Neural crest cell (in vitro differentiated cells): Measurements from ENCODE around the gene ONECUT2. TPM values are rescaled to one million over a fixed set of nuclear protein-coding genes. Genes with fewer than 3 reads are reported as not detected.

Experiments
- DNase-seq: peaks from one replicate; pipeline ENCODE4 v3.0.0; 2021; ENCODE audit warnings: low read depth, mixed read lengths, low spot score
- H3K27ac Mint-ChIP-seq: one replicate; pipeline ENCODE4 v1.8.0; 2021; ENCODE audit warnings: mild to moderate bottlenecking, mixed read lengths; ENCODE audit not compliant: unreplicated experiment
- H3K27me3 Mint-ChIP-seq: 2 replicates; pipeline ENCODE4 v1.8.0; 2021; ENCODE audit warnings: low read depth, mild to moderate bottlenecking, mixed read lengths
- H3K36me3 Mint-ChIP-seq: 2 replicates; pipeline ENCODE4 v1.8.0; 2021; ENCODE audit warnings: low read depth, mild to moderate bottlenecking, mixed read lengths
- H3K4me1 Mint-ChIP-seq: 2 replicates; pipeline ENCODE4 v1.8.0; 2021; ENCODE audit warnings: mixed read lengths
- H3K4me3 Mint-ChIP-seq: one replicate; pipeline ENCODE4 v1.8.0; 2021; ENCODE audit warnings: mild to moderate bottlenecking, mixed read lengths
- H3K9me3 Mint-ChIP-seq: 2 replicates; pipeline ENCODE4 v1.8.0; 2021; ENCODE audit warnings: mixed read lengths
- total RNA-seq: library from RNA; stranded (reverse); gene quantifications from 2 replicates; pipeline ENCODE4 v1.2.1, GENCODE V29; 2021
- TF ChIP-seq, protein P1 (sequence below): fragments of 200-600 bp; sonication (generic); conservative IDR thresholded peaks from 2 replicates; pipeline ENCODE4 v1.5.0; 2021; ENCODE audit warnings: antibody characterized with exemption, mild to moderate bottlenecking

ONECUT2 gene
- total RNA-seq, 1 donor from 2014 or later, result 8.2 TPM

DNA sequence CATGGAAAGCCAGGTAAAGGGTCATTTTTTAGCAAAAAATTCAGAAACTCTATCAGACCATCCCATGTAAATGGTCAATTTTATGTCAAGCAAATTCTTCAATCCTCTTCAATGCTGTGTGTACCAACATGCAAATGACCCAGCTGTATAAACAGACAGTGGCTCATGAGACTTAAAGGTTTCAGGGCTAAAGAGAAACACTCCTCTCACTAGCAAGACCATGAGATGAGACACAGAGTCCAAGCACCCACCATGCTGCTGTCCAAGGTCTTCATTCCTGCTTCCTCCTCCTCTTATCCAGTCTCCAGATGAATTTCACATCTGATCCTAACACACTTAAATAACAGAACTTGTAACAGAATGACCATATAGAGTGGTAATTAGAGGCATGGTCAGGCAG, 30.8 kb upstream of the ONECUT2 start:
- peaks cover 66% of the 10 kb centered on the region for H3K27me3 Mint-ChIP-seq
- H3K9me3 Mint-ChIP-seq, result peaks cover 4% of the 10 kb centered on the region
- no peaks in the 10 kb centered on the region for H3K4me1 Mint-ChIP-seq
- TF ChIP-seq, protein P1, sequence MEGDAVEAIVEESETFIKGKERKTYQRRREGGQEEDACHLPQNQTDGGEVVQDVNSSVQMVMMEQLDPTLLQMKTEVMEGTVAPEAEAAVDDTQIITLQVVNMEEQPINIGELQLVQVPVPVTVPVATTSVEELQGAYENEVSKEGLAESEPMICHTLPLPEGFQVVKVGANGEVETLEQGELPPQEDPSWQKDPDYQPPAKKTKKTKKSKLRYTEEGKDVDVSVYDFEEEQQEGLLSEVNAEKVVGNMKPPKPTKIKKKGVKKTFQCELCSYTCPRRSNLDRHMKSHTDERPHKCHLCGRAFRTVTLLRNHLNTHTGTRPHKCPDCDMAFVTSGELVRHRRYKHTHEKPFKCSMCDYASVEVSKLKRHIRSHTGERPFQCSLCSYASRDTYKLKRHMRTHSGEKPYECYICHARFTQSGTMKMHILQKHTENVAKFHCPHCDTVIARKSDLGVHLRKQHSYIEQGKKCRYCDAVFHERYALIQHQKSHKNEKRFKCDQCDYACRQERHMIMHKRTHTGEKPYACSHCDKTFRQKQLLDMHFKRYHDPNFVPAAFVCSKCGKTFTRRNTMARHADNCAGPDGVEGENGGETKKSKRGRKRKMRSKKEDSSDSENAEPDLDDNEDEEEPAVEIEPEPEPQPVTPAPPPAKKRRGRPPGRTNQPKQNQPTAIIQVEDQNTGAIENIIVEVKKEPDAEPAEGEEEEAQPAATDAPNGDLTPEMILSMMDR, result no peak
- no peak overlapping the region for H3K27ac Mint-ChIP-seq
- no peak for DNase-seq
- H3K4me3 Mint-ChIP-seq, result no peak overlapping the region
- peaks cover 3% of the 10 kb centered on the region for H3K36me3 Mint-ChIP-seq

DNA sequence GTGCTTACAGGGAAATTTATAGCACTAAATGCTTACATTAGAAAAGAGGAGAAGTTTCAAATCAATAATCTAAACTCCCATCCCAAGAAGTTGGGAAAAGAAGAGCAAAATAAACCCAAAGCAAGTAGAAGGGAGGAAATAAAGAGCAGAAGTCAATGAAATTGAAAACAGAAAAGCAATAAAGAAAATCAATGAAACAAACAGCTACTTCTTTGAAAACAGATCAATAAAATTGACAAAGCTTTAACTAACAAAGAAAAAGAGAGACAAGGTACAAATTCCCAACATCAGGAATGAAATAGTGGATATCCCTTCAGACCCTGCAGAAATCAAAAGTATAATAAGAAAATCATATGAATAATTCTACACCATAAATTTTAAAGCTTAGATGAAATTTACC, 25.5 kb upstream of the ONECUT2 start:
- TF ChIP-seq, protein P1, result no peak
- Mint-ChIP-seq H3K4me1 (no peaks in the 10 kb centered on the region), H3K9me3 (peaks cover 4% of the 10 kb centered on the region), H3K27me3 (peaks cover 65% of the 10 kb centered on the region), H3K4me3 (no peak overlapping the region), H3K27ac (no peak overlapping the region), H3K36me3 (peaks cover 3% of the 10 kb centered on the region)
- DNase-seq, result no peak

DNA sequence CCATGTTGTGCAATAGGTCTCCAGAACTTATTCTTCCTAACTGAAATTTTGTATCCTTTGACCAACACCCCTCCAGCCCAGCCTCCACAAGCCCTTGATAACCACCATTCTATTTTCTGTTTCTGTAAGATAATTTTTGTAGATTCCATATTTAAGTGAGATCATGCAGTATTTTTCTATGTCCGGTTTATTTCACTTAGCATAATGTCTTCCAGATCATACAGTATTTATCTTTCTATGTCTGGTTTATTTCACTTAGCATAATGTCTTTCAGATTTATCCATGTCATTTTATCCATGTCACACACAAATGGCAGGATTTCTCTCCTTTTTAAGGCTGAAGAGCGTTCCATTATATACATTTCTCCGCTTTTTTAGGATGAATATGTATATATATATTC, 24.4 kb upstream of the ONECUT2 start:
- TF ChIP-seq, protein P1, result no peak
- Mint-ChIP-seq H3K4me3 (no peak overlapping the region), H3K27me3 (peaks cover 62% of the 10 kb centered on the region)

DNA sequence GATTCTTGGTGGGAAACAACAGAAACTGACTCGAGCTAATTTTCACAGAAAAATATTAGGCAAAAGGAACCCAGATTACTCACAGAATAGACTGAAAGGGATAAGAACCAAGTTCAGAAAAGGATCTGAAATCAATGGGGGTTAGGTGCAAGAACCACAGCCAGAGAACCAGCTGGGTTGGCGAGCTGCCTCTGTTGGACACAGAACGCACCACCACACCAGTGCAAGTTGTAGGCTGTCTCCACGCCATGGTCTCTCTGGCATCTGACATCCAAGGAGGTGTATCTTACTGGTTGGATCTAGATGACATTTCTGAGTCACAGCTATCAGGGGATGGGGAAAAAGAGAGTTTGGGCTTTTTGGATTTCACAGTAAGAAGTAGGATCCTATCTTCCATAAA, 18.6 kb upstream of the ONECUT2 start:
- Mint-ChIP-seq H3K27me3 (peaks cover 66% of the 10 kb centered on the region), H3K36me3 (no peaks in the 10 kb centered on the region), H3K27ac (no peak overlapping the region), H3K4me1 (no peaks in the 10 kb centered on the region), H3K9me3 (peaks cover 2% of the 10 kb centered on the region), H3K4me3 (no peak overlapping the region)
- DNase-seq, result no peak
- TF ChIP-seq, protein P1, result no peak

More for the DNA sequence above, 24.4 kb upstream of the ONECUT2 start:
- H3K9me3 Mint-ChIP-seq, result peaks cover 4% of the 10 kb centered on the region
- H3K36me3 Mint-ChIP-seq, result peaks cover 3% of the 10 kb centered on the region
- no peak for DNase-seq
- no peak overlapping the region for H3K27ac Mint-ChIP-seq
- H3K4me1 Mint-ChIP-seq, result no peaks in the 10 kb centered on the region

DNA sequence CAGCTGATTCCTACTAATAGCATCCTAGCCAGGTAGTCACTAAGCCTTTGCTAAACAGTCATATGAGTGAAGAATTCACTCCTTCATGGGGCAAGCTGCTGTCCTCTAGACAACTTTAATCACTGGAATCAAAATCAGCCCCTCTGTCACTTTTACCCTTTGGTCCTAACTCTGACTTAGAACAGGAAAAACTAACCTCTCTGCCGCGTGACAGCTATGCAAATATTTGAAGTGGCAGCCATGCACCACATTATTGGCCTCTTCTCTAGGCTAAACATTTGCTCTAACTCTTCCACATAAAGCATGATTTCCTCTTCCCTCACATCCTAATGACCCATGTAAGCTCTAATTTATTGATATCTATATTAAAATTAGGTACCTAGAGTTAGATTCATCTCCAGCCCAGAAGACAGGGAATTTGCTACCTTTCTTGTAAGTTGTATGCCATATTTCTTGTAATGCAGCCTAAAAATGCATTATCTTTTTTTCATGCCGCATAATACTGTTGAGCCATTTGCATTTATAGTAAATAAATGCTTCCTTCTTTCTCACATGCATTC, 12.8 kb upstream of the ONECUT2 start:
- Mint-ChIP-seq H3K27me3 (peaks cover 73% of the 10 kb centered on the region), H3K4me1 (no peaks in the 10 kb centered on the region), H3K9me3 (peaks cover 2% of the 10 kb centered on the region), H3K4me3 (no peak overlapping the region), H3K27ac (no peak overlapping the region), H3K36me3 (no peaks in the 10 kb centered on the region)
- no peak for DNase-seq
- TF ChIP-seq, protein P1, result no peak
